Fibroblast of lung (primary cell): Measurements from ENCODE around the gene KCNG2.

Source experiments
- EZH2 ChIP-seq: IDR thresholded peaks from 2 replicates; pipeline ENCODE4 v1.5.1; 2012; ENCODE audit warnings: low read length, control low read depth, mild to moderate bottlenecking; ENCODE audit errors: missing control alignments
- TF ChIP-seq, protein P1 (sequence below), 2 donors: IDR thresholded peaks in 1 of 2; conservative IDR thresholded peaks in 1 of 2; 1 replicate in 1 of 2; 2 replicates in 1 of 2; pipeline ENCODE4 v1.5.1; 2011 to 2012; ENCODE audit warnings: low read length in 2 of 2, control low read depth in 1 of 2, inconsistent platforms in 1 of 2, low read depth in 1 of 2, mild to moderate bottlenecking in 1 of 2

DNA sequence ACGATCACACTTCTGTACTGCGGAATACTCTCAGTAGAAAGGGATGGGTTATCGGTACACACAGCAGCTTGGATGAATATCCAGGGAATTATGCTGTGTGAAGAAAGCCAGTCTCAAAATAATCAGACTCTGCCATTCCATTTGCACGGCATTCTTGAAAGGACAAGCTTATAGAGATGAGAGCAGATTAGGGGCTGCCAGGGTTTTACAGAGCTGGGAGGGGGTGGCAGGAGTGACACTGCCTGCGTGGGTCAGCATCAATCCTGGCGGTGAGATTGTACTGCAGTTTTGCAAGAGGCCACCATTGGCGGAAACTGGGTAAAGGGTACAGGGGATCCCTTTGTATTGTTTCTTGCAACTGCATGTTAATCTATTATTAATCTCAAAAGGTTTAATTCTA is 16.6 kb downstream of the KCNG2 start:
- TF ChIP-seq, protein P1, sequence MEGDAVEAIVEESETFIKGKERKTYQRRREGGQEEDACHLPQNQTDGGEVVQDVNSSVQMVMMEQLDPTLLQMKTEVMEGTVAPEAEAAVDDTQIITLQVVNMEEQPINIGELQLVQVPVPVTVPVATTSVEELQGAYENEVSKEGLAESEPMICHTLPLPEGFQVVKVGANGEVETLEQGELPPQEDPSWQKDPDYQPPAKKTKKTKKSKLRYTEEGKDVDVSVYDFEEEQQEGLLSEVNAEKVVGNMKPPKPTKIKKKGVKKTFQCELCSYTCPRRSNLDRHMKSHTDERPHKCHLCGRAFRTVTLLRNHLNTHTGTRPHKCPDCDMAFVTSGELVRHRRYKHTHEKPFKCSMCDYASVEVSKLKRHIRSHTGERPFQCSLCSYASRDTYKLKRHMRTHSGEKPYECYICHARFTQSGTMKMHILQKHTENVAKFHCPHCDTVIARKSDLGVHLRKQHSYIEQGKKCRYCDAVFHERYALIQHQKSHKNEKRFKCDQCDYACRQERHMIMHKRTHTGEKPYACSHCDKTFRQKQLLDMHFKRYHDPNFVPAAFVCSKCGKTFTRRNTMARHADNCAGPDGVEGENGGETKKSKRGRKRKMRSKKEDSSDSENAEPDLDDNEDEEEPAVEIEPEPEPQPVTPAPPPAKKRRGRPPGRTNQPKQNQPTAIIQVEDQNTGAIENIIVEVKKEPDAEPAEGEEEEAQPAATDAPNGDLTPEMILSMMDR (conservative IDR thresholded peaks at IDR 0.05 in 1 of 2, IDR thresholded peaks at IDR 0.05 in 1 of 2; ENCODE audit: low read depth in 1 of 2, low read length in 2 of 2), result no peak
- TF ChIP-seq EZH2, result no peak
